ENCODE results near the gene NHS.

GRCh38 chrX:17632942-17633341, 257.9 kb downstream of the NHS start:
- no peak for TF ChIP-seq POLR2A (IDR thresholded peaks at IDR 0.05)
- TF ChIP-seq CTCF (IDR thresholded peaks at IDR 0.05): no peak
